Stimulated activated CD4-positive, alpha-beta T cell treated with anti-CD3 and anti-CD28 coated beads, Interleukin-12 subunit alpha, Interleukin-12 subunit beta, amount 100 ng/mL, for 48 hours (primary cell): ENCODE results near the gene HIBCH.

Source experiments
- DNase-seq, 3 donors: peaks; one replicate each; pipeline ENCODE4 v3.0.0-alpha.2; 2020; ENCODE audit warnings: low read depth in 2 of 3, low spot score in 1 of 3

Gene HIBCH

GRCh38 chr2:190199530-190199929, 120.1 kb downstream of the HIBCH start:
- DNase-seq, result no peak

GRCh38 chr2:190199109-190199508, 120.5 kb downstream of the HIBCH start:
- DNase-seq, result no peak

GRCh38 chr2:190197143-190197720, 122.4 kb downstream of the HIBCH start:
- no peak for DNase-seq

- no peak for DNase-seq
Observed at GRCh38 chr2:190190507-190191162, 129.0 kb downstream of the HIBCH start.

GRCh38 chr2:190188289-190188688, 131.3 kb downstream of the HIBCH start:
- no peak for DNase-seq

GRCh38 chr2:190186238-190186637, 133.4 kb downstream of the HIBCH start:
- no peak for DNase-seq

- no peak for DNase-seq
Observed at GRCh38 chr2:190185380-190185779, 134.2 kb downstream of the HIBCH start.

GRCh38 chr2:190184460-190184859, 135.2 kb downstream of the HIBCH start:
- no peak for DNase-seq

GRCh38 chr2:190183539-190183938, 136.1 kb downstream of the HIBCH start:
- DNase-seq, result no peak

GRCh38 chr2:190182071-190182524, 137.5 kb downstream of the HIBCH start:
- no peak for DNase-seq

GRCh38 chr2:190181123-190181669, 138.4 kb downstream of the HIBCH start:
- DNase-seq, result no peak

GRCh38 chr2:190180313-190181122, 139.1 kb downstream of the HIBCH start:
- no peak for DNase-seq

- DNase-seq, result no peak
Observed at GRCh38 chr2:190179754-190180312, 139.8 kb downstream of the HIBCH start.

GRCh38 chr2:190178066-190178722, 141.4 kb downstream of the HIBCH start:
- no peak for DNase-seq

GRCh38 chr2:190177249-190178040, 142.2 kb downstream of the HIBCH start:
- no peak for DNase-seq

- no peak for DNase-seq
Observed at GRCh38 chr2:190173392-190173791, 146.2 kb downstream of the HIBCH start.

- no peak for DNase-seq
Observed at GRCh38 chr2:190170673-190171072, 149.0 kb downstream of the HIBCH start.

GRCh38 chr2:190169221-190170072, 150.2 kb downstream of the HIBCH start:
- DNase-seq, result no peak

GRCh38 chr2:190167702-190168101, 151.9 kb downstream of the HIBCH start:
- DNase-seq, result no peak
